ENCODE measurements around the gene CCNF. TPM values are rescaled to one million over a fixed set of nuclear protein-coding genes. Genes with fewer than 3 reads are reported as not detected.

The CCNF gene
- total RNA-seq = 3.1 and 5.5 TPM in 2 replicates

GRCh38 chr16:2429034-2429770, at the start of gene CCNF:
Gene CCNF (plus strand): TSS chr16:2429447. CDS start chr16:2429482, 35 bp downstream.

GRCh38 chr16:2459647-2460390, 30.6 kb downstream of the CCNF start, which contains the start of gene TEDC2:
Gene TEDC2 (plus strand): TSS chr16:2460109. CDS start chr16:2460145, 36 bp downstream.

GRCh38 chr16:2471016-2471652, 41.9 kb downstream of the CCNF start, which contains the start of gene NTN3:
Gene NTN3 (plus strand): TSS chr16:2471297. CDS start chr16:2471702, 405 bp downstream.

GRCh38 chr16:2474877-2475412, 45.7 kb downstream of the CCNF start, which contains the start of gene TBC1D24:
Gene TBC1D24 (plus strand): TSS chr16:2475127. CDS start chr16:2496149, 21,022 bp downstream.

Other genes starting within 250 kb of the CCNF start
- 0.34 and 1.6 TPM in 2 replicates for gene CASKIN1, start 232.8 kb upstream of the CCNF start, total RNA-seq
- 23.9 and 25.3 TPM in 2 replicates for gene MLST8, start 224.0 kb upstream of the CCNF start, total RNA-seq
- 1.0 and 2.1 TPM in 2 replicates for gene BRICD5, start 218.6 kb upstream of the CCNF start, total RNA-seq
- 7.2 and 8.0 TPM in 2 replicates for gene PGP, start 214.6 kb upstream of the CCNF start, total RNA-seq
- gene E4F1, start 205.9 kb upstream of the CCNF start, total RNA-seq = 24.9 and 28.6 TPM in 2 replicates
- 0.34 and 1.00 TPM in 2 replicates for gene DNASE1L2, start 193.0 kb upstream of the CCNF start, total RNA-seq
- gene ECI1, start 177.9 kb upstream of the CCNF start, total RNA-seq = 36.4 and 170 TPM in 2 replicates
- gene RNPS1, start 161.3 kb upstream of the CCNF start, total RNA-seq = 80.3 and 114 TPM in 2 replicates
- gene ABCA3, start 88.7 kb upstream of the CCNF start, total RNA-seq = 0.64 and 0.68 TPM in 2 replicates
- gene TEDC2, start 30.7 kb downstream of the CCNF start, total RNA-seq = 1.00 and 1.0 TPM in 2 replicates
- 0.21 TPM in 1 of 2 replicates, not detected in the other for gene NTN3, start 41.9 kb downstream of the CCNF start, total RNA-seq
- 5.1 and 13.5 TPM in 2 replicates for gene TBC1D24, start 45.7 kb downstream of the CCNF start, total RNA-seq
- gene ATP6V0C, start 84.5 kb downstream of the CCNF start, total RNA-seq = 14.0 and 28.9 TPM in 2 replicates
- gene AMDHD2, start 90.9 kb downstream of the CCNF start, total RNA-seq = 20.8 and 27.9 TPM in 2 replicates
- gene CEMP1, start 102.0 kb downstream of the CCNF start, total RNA-seq = 0.07 and 0.34 TPM in 2 replicates
- 16.7 and 36.2 TPM in 2 replicates for gene PDPK1, start 108.6 kb downstream of the CCNF start, total RNA-seq